ENCODE results near the gene PEAK3.

PEAK3 gene

GRCh38 chr19:2244125-2244411, 37.9 kb downstream of the PEAK3 start:
- no peak overlapping the region for H3K4me2 ChIP-seq (ENCODE audit: low read length)
- no peaks in the 10 kb centered on the region for H3K9me3 ChIP-seq (ENCODE audit: low read length)
- H3K9me2 ChIP-seq (ENCODE audit: low read depth, low read length): no peaks in the 10 kb centered on the region
- no peaks in the 10 kb centered on the region for H3K27me3 ChIP-seq (ENCODE audit: insufficient read depth, low read length)
- peaks cover 33% of the 10 kb centered on the region for H3K79me2 ChIP-seq (ENCODE audit: insufficient read depth, low read length)
- no peak overlapping the region for H3K9ac ChIP-seq (ENCODE audit: low read length)
- no peaks in the 10 kb centered on the region for H4K20me1 ChIP-seq (ENCODE audit: insufficient read depth, low read length)
- peaks cover 61% of the 10 kb centered on the region for H3K36me3 ChIP-seq (ENCODE audit: insufficient read depth, low read length)
- no peaks in the 10 kb centered on the region for H3F3A ChIP-seq (ENCODE audit: insufficient read depth, low read length)
- peaks cover 25% of the 10 kb centered on the region for H3K4me1 ChIP-seq (ENCODE audit: insufficient read depth, low read length, severe bottlenecking)
- no peak overlapping the region for H2AFZ ChIP-seq (ENCODE audit: low read length)
- TF ChIP-seq EZH2 (IDR thresholded peaks at IDR 0.05; ENCODE audit: borderline replicate concordance, low read length) (no peak), CTCF (IDR thresholded peaks at IDR 0.05; ENCODE audit: low read length) (no peak)
- H3K27ac ChIP-seq (ENCODE audit: low read depth, low read length, poor library complexity, severe bottlenecking): no peak overlapping the region
- H3K4me3 ChIP-seq (ENCODE audit: low read depth, low read length, poor library complexity, severe bottlenecking): no peak overlapping the region

GRCh38 chr19:2243274-2244124, 38.5 kb downstream of the PEAK3 start:
- Histone ChIP-seq H2AFZ (ENCODE audit: low read length) (no peak overlapping the region), H3K4me1 (ENCODE audit: insufficient read depth, low read length, severe bottlenecking) (peaks cover 30% of the 10 kb centered on the region), H4K20me1 (ENCODE audit: insufficient read depth, low read length) (no peaks in the 10 kb centered on the region), H3K9me2 (ENCODE audit: low read depth, low read length) (no peaks in the 10 kb centered on the region), H3K79me2 (ENCODE audit: insufficient read depth, low read length) (peaks cover 38% of the 10 kb centered on the region), H3K4me2 (ENCODE audit: low read length) (no peak overlapping the region), H3K27ac (ENCODE audit: low read depth, low read length, poor library complexity, severe bottlenecking) (no peak overlapping the region), H3K9ac (ENCODE audit: low read length) (no peak overlapping the region), H3K27me3 (ENCODE audit: insufficient read depth, low read length) (no peaks in the 10 kb centered on the region), H3K4me3 (ENCODE audit: low read depth, low read length, poor library complexity, severe bottlenecking) (no peak overlapping the region), H3F3A (ENCODE audit: insufficient read depth, low read length) (no peaks in the 10 kb centered on the region), H3K9me3 (ENCODE audit: low read length) (no peaks in the 10 kb centered on the region), H3K36me3 (ENCODE audit: insufficient read depth, low read length) (peaks cover 61% of the 10 kb centered on the region)
- no peak for TF ChIP-seq CTCF (IDR thresholded peaks at IDR 0.05; ENCODE audit: low read length)
- no peak for TF ChIP-seq EZH2 (IDR thresholded peaks at IDR 0.05; ENCODE audit: borderline replicate concordance, low read length)

GRCh38 chr19:2242816-2243215, 39.2 kb downstream of the PEAK3 start:
- peaks cover 61% of the 10 kb centered on the region for H3K36me3 ChIP-seq (ENCODE audit: insufficient read depth, low read length)
- H3K4me2 ChIP-seq (ENCODE audit: low read length): no peak overlapping the region
- no peaks in the 10 kb centered on the region for H4K20me1 ChIP-seq (ENCODE audit: insufficient read depth, low read length)
- H3K79me2 ChIP-seq (ENCODE audit: insufficient read depth, low read length): peaks cover 45% of the 10 kb centered on the region
- no peaks in the 10 kb centered on the region for H3K27me3 ChIP-seq (ENCODE audit: insufficient read depth, low read length)
- no peak overlapping the region for H3K9ac ChIP-seq (ENCODE audit: low read length)
- H3K9me3 ChIP-seq (ENCODE audit: low read length): no peaks in the 10 kb centered on the region
- no peak overlapping the region for H3K4me3 ChIP-seq (ENCODE audit: low read depth, low read length, poor library complexity, severe bottlenecking)
- H3K27ac ChIP-seq (ENCODE audit: low read depth, low read length, poor library complexity, severe bottlenecking): no peak overlapping the region
- H3F3A ChIP-seq (ENCODE audit: insufficient read depth, low read length): no peaks in the 10 kb centered on the region
- H3K9me2 ChIP-seq (ENCODE audit: low read depth, low read length): no peaks in the 10 kb centered on the region
- TF ChIP-seq EZH2 (IDR thresholded peaks at IDR 0.05; ENCODE audit: borderline replicate concordance, low read length): no peak
- no peak for TF ChIP-seq CTCF (IDR thresholded peaks at IDR 0.05; ENCODE audit: low read length)
- H3K4me1 ChIP-seq (ENCODE audit: insufficient read depth, low read length, severe bottlenecking): peaks cover 37% of the 10 kb centered on the region
- no peak overlapping the region for H2AFZ ChIP-seq (ENCODE audit: low read length)

Measured in OCI-LY1 (cell line).